Stromal cell of bone marrow (primary cell): Measurements from ENCODE around the gene ZNF575.

ENCODE experiments used
- DNase-seq: peaks from one replicate; pipeline ENCODE4 v3.0.0-alpha.2; 2012; ENCODE audit warnings: low read depth

Gene ZNF575, protein sequence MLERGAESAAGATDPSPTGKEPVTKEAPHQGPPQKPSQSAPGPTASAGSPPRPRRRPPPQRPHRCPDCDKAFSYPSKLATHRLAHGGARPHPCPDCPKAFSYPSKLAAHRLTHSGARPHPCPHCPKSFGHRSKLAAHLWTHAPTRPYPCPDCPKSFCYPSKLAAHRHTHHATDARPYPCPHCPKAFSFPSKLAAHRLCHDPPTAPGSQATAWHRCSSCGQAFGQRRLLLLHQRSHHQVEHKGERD

DNA sequence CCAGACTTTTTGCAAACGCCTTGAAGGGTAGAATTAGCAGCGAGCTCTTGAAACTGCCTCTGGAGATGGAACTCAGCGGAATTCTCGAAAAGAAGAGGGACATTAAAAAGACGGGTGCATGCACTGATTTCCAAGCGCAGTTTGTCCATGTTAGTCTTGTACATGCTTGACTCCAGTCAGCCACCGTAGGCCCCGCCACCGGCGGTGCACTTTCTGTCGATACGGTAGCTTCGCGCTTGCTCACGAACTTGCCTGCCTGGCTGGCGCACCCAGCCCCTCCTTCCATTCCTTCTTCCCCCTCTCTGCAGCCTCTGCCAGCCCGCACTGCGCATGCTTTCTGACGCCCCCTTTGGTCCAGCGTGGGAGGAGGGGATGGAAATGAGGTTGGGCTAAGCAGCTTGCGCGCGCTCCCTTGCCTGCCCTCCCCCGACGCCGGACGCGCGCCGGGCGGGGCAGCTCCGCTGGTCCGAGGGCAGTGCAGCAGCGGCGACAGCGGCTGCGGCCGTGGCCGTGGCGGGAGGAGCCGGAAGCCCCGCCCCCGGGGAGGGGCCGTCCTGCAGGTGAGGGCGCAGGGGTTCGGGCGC, at the start of gene ZNF575:
Gene ZNF575, plus strand, starts transcription at position 227 of the 584 bp plus-strand sequence. CDS start 1,235 bp downstream, outside the sequence.
- DNase-seq: peak; percentile 86

DNA sequence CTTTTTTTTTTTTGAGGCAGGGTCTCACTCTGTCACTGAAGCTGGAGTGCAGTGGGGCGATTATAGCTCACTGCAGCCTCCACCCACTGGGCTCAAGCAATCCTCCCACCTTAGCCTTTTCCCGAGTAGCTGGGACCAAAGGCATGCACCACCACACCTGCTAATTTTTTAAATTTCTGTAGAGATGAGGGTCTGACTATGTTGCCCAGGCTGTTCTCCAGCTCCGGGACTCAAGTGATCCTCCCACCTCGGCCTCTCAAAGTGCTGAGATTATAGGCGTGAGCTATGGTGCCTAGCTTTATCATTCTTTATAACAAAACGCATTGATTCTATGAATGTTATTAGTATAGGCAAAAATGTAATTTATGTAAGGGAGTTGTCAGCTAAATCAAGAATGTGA, 49.7 kb upstream of the ZNF575 start:
- DNase-seq: no peak

DNA sequence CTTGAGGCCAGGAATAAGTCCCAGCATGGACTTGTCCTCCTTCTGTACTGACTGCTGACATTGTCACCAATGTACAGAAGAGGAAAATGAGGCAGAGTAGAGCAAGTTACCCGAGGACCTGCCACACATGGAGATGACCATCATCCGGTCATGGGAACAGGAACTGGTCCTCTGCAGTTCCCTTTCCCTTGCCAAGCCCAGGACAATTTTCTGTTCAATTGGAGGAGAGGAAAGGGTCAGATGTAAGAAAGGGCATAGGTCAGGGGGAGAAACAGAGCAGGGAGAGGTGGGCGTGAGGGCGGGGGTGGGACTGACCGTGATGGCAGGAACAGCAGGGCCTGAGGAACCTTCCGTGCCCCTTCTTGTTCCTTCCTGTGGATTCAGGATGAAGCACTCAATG, 47.0 kb upstream of the ZNF575 start:
- DNase-seq: no peak

DNA sequence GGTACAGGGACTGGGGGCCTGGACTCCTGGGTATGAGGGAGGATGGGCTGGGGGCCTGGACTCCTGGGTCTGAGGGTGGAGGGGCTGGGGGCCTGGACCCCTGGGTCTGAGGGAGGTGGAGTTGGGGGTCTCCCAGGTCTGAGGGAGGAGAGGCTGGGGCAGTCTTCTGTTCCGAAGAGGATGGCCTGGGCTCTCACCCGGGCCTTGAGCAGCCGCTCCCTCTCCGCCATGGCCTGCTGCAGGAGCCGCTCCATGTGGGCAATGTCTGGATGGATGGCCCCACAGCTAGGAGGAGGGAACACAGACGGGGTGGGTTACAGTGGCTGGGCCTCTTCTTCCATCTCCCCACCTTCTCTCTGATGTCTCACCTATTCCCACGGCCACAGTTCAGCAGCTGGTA, 46.6 kb upstream of the ZNF575 start:
- DNase-seq: no peak

DNA sequence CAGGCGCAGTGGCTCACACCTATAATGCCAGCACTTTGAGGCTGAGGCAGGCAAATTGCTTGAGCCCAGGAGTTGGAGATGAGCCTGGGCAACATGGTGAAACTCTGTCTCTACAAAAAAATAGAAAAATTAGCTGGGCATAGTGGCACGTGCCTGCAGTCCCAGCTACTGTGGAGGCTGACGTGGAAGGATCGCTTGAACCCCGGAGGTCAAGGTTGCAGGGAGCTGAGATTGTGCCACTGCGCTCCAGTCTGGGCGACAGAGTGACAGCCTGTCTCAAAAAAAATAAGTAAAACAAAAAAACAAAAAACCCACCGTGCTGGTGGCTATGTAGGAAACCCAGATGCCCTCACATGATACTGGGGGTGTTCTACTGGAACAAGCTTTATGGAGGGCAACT, 44.8 kb upstream of the ZNF575 start:
- no peak for DNase-seq

DNA sequence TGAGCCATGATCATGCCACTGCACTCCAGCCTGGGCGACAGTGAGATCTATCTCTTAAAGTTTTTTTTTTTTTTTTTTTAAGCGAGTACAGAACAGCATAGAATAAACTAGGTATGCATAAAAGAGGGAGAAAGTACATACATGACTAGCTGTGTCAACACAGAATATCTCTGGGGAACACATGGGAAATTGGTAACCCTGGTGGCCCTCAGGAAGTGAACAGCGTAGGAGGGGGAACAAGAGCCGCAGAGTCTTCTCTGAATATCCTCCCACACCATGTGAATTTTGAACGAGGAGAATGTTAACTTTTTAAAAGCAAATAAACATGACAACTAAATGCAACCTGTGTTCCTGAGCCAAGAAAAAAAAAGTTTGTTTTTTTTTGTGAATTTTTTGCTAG, 43.7 kb upstream of the ZNF575 start:
- no peak for DNase-seq

DNA sequence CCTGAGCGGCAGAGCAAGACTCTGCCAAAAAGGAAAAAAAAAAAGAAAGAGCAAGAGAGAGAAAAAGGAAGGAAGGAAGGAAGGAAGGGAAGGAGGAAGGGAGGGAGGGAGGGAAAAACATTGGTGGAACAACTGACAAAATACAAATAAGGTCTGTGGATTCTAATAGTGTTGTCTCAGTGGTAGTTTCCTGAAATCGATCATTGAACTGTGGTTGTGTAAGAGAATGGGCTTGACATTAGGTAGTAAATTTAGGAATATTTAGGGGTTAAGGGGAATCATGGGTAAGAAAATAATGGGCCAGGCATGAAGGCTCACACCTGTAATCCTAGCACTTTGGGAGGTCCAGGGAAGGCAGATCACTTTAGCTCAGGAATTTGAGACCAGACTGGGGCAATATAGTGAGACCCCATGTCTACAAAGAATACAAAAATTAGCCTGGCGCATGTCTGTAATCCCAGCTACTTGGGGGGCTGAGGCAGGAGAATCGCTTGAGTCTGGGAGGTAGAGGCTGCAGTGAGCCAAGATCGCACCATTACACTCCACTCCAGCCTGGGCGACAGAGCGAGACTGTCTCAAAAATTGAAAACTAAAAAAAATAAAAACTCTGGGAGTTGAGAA, 42.9 kb upstream of the ZNF575 start:
- no peak for DNase-seq

DNA sequence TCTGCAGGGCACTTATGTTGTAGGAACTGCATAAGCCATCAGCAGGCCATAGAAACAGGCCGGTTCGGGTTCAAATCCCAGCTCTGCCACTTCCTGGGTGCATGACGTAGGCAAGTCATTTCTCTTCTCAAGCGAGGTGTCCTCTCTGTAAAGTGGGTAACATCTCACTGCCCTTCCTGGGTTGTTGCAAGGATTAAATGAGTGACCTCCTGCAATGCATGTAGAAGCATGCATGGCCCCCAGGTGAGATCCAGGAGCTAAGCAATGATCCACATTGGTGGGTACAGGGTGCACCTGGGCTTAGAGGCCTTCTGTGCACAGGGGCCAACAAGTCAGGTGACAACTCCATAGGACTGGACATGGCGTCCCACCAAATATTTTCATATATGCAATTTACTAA, 42.2 kb upstream of the ZNF575 start:
- no peak for DNase-seq

DNA sequence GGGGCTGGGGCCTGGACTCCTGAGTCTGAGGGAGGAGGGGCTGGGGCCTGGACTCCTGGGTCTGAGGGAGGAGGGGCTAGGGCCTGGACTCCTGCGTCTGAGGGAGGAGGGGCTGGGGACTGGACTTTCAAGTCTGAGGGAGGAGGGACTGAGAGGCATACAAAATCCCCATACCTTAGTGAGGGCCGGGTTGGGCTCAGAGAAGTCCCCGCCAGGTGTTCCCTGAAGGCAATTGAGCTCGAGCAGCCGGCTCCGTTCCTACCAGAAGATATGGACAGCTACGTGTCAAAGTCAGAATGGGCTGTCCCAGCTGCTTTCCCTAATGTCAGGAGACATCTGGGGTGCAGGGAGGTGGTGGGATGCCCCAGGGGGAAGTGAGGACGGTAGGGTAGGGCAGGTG, 37.9 kb upstream of the ZNF575 start:
- DNase-seq: no peak

DNA sequence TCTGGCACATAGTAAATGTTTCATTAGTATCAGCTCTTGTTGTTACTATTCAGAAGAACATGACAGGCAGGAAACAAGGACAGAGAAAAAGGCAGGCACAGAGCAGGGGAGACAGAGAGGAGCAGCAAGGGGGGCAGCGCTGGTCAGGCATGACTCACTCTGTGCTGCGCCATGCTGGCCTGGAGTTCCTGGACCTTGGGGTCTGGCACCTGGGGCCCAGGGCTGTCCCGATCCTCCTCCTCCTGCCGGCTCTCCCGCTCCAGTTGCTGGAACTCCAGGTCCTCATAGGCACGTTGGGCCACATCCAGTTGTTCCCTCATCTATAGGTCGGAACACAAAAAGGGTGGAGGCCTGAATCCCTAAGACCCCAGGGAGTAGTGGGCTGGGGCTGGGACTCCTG, 36.0 kb upstream of the ZNF575 start:
- DNase-seq: no peak

DNA sequence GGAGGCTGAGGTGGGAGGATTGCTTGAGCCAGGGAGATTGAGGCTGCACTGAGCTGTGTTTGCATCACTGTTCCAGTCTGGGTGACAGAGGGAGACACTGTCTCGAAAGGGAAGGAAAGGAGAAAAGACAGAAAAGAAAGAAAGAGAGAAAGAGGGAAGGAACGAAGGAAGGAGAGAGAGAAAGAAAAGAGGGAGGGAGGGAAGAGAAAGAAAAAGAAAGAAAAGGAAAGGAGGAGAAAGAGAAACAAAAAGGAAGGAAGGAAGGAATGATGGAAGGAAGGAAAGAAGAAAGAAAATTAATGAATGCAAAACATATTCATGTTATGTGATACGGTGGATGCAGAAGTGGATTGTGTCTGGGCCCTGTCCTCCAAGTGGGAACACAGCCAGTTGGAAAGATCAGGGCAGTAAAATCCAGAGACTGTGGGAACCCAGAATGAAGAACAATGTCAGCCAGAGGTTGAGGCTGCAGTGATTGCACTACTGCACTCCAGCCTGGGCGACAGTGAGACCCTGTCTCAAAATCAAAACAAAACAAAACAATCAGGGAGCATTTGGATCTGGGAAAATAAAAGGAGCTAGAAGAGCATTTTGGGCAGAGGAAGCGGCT, 34.6 kb upstream of the ZNF575 start:
- no peak for DNase-seq

DNA sequence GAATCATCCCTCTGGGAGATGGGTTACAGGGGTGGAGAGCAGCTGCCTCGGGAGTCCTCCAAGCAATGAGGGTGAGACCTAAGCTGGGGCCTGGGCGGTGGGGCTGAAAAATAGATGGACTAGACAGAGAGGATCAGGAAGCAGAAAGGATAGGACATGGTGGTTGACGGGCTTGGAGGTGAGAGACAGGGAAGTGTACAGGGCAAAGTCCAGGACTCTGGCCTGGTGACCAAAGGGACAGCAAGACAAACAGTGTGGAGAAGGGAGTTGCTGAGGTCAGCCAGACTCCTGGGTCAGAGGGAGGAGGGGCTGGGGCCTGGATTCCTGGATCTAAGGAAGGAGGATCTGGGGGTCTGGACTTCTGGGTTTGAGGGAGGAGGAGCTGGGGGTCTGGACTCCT, 33.9 kb upstream of the ZNF575 start:
- DNase-seq: no peak

DNA sequence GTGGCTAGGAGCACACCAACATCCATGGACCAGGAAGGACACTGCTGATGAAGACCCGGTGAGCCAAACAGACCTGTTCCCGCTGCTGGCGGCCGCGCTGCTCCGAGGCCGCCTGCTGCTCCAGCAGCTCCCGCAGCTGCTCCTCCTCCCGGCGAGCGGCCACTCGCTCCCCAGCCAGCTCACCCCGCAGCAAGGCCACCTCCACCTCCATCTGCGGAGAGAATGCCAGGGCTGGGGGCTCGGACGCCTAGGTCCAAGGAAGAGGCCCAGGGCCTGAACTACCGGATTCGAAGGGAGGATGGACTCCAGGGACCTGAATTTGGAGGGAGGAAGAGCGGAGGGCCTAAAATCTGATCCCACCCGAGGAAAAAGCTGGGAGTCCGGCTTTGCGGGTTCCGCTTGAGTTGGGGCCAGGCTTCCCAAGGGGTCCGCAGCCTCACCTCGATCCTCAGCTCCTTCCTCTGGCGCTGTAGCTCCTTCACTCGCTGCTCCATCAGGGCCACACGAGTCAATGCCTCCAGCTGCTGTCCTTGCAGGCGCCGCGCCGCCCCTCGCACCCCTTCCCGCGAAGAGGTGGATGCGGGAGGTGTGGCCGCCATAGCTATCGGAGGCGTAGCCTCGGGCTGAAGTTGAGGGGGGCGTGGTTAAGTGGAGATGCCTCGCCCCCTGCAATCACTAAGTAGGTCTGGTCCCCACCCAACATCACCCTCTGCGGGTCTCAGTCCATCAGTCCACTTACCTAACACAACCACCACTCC, 31.1 kb upstream of the ZNF575 start:
- DNase-seq: no peak

DNA sequence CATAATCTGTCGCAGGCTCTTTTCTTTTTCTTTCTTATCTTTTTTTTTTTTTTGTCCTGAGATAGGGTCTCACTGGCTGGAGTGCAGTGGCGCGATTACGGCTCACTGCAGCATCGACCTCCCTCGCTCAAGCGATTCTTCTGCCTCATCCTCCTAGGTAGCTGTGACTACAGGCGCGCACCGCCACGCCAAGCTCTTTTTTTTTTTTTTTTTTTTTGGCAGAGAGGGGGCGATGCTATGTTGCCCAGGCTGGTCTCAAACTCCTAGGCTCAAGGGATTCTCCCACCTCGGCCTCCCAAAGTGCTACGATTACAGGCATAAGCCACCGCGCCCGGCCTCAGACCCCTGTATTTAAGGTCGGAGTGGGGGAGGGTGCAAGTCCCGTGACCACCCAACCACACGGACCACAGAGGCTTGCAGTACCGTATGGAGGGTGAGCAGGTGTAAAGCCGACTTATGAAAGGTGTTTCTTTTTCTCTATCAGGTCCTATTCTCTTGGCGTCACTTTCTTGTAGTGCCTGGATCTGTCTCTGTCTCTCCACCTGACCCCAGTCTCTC, 30.5 kb upstream of the ZNF575 start:
- DNase-seq: no peak

DNA sequence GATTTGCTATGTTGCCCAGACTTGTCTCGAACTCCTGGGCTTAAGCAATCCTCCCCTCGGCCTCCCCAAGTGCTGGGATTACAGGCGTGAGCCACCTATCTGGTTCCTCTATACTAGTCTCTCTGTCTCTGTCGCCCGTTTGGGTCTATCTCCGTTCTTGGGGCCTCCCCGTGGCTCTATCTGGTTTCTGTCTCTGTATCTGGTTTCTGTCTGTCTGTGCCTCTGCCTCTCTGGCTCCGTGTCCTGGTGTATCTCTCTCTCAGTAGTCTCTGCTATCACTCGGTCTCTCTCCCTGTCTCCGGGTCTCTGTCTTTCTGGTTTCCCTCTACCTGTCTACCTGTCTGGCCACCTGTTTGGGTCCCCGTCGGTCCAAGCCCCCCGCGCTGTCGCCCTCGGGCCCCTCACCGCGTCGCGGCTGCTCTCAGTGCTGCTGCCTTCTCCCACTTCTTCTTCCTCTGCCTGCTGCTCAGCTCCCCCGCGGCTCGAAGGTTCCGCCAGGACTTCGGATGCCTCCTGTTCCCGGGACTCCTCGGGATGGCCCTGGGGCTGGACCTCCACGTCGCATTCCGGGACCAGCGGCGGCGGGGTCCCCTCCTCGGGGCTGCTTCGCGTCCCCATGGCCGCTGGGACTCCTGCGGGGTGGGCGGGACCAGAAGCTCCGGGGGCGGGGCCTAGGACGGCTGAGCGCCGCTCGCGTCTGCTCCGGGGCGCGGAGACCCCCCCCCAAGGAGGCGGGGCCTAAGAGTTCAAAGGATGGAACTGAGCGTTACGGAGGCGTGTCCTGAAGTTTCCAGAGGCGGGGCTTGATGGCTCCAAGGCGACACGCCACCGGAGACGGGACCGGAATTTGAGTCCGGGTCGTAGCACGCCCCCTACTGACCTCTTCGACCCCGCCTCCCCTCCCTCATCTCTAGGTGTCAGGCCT, 29.2 kb upstream of the ZNF575 start:
- DNase-seq: peak; percentile 84

DNA sequence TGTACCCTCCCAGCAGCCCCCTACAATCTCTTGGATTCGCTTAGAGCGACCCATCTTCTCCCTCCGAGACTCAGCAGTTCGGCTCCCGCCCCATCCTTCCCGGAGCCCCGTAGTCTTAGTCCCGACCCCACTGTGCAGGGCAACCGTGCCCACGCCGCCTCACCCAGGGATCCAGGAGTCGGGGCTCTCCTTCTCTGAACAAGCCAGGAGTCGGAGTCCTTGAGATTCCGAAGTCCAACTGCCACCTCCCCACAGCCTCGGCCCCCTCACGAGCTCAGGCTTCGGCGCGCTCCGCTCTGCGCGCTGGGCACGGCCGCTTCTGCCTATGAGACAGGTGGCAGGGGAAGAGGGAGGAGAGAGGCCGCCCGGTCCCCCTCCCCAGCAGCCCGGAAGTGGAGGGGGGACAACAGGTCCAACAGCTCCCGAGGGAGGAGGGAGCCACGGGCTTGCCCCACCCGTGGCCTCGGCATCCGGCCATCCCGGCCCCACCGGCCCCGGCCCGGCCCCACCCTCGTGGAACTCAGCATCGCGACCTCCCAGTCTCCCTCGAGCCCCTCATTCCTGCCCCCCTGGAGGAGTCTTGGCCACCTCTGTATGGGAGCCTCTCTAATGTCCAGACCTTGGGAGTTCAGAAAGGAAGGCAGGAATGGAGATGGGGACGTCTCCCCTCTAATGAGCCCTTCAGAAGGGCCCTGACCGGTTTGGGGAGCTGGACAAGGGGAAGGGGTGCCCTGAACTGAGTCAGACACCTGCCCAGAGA, 28.4 kb upstream of the ZNF575 start, which contains the start of gene PHLDB3:
Gene PHLDB3, minus strand, starts transcription at position 321 of the 760 bp plus-strand sequence. CDS start 628 bp downstream, outside the sequence.
- DNase-seq: no peak

DNA sequence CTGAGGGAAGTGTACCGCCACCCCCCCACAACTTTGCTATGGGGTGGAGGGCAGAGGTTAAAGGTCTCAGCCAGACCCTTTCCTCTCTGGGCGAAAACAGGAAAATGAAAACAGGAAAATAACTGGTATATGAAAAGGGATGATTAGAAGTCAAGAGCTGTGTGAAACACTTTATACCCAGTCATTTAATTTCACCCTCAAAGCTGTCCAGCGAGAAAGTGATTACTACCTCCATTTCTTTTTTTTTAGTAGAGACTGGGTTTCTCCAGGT, 27.9 kb upstream of the ZNF575 start:
- no peak for DNase-seq

DNA sequence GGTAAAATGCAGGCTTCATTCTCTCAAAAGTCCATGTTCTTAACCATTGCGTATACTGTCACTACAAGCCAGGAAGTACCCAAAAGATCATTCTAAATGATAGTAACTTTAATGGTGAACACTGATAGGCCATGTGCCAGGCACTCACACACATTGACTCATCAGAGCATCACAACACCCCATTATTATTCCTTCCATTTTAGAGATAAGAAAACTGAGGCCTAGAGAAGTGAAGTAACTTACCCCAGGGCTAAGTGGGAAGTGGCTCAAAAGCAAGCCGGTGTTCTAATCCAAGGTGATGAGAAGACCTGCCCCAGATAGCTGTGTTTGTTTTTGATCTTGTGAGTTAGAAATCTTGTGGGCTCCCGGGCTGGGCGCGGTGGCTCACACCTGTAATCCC, 27.0 kb upstream of the ZNF575 start:
- no peak for DNase-seq

DNA sequence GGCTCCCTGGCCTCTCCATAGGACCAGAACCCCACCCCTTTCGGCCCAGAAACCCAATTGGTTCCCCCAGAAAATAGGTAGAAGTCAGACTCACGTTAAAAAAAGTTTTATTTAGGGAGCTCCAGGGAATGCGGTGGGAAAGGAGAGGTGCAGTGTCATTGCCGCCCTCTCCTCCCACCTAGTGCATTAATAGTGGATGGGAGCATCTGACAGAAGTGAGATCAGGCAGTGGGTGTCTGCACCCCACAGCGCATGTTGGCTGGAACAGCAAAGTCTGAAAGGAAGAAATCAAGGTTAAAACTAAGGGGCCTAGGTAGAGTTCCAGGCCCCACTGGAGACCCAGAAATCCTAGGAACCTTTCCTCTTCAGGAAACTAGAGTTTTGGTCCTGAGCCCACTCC, 26.4 kb upstream of the ZNF575 start:
- no peak for DNase-seq

DNA sequence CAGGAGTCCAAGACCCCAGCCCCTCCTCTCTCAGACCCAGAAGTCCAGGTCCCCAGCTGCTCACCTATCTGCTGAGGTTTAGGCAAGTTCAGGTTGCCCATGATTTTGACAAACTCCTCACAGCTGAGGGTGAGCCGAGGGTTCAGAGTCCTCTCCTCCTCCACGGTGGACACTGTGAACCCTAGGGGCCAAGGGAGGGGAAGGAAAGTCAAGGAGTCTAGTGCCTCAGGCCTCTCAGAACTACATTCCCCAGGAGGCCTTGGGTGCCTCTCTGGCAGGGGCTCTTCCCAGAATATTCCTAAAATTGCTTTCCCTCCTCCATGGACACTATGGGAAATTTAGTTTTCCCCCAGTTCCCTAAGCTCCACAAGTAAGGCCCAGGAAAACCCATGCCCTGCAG, 25.1 kb upstream of the ZNF575 start:
- no peak for DNase-seq

DNA sequence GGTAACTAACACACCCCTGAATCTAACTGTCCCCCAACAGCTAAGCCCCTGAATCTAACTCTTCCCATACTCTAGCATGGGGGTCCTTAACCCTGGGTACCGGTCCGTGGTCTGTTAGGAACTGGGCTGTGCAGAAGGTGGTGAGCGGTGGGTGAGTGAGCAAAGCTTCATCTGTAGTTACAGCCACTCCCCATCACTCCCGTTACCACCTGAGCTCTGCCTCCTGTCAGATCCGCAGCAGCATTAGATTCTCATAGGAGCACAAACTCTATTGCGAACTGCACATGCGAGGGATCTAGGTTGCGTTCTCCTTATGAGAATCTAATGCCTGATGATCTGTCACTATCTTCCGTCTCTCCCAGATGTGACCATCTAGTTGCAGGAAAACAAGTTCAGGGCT, 22.3 kb upstream of the ZNF575 start:
- no peak for DNase-seq
